ENCODE measurements around the gene IL36RN.
A peak's percentile ranks its signal among the peaks of the same experiment; 100 is the strongest.

Gene IL36RN

DNA sequence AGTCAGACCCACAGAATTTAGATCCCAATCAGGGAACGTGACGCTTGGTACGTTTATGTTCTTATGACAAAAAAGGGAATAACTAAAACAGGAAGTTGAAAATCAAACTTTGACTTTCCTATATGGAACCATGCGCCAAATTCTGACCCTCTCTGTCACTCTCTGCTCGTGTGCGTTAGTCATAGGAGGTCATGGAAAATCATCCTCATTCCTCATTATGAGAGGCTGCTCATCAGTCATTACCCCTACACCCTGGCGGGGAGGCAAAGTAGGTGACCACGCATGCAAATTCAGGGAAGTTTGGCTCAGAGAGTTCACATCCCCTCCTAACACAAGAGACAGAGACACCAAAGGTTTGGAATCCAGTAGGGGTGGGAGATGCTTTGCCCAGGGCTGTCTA is 24.3 kb downstream of the IL36RN start:
- TF ChIP-seq, protein P1, sequence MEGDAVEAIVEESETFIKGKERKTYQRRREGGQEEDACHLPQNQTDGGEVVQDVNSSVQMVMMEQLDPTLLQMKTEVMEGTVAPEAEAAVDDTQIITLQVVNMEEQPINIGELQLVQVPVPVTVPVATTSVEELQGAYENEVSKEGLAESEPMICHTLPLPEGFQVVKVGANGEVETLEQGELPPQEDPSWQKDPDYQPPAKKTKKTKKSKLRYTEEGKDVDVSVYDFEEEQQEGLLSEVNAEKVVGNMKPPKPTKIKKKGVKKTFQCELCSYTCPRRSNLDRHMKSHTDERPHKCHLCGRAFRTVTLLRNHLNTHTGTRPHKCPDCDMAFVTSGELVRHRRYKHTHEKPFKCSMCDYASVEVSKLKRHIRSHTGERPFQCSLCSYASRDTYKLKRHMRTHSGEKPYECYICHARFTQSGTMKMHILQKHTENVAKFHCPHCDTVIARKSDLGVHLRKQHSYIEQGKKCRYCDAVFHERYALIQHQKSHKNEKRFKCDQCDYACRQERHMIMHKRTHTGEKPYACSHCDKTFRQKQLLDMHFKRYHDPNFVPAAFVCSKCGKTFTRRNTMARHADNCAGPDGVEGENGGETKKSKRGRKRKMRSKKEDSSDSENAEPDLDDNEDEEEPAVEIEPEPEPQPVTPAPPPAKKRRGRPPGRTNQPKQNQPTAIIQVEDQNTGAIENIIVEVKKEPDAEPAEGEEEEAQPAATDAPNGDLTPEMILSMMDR (IDR thresholded peaks at IDR 0.05), result no peak

GRCh38 chr2:113084249-113085000 is 25.4 kb downstream of the IL36RN start:
- TF ChIP-seq, protein P1 (IDR thresholded peaks at IDR 0.05), result peak; percentile 60

DNA sequence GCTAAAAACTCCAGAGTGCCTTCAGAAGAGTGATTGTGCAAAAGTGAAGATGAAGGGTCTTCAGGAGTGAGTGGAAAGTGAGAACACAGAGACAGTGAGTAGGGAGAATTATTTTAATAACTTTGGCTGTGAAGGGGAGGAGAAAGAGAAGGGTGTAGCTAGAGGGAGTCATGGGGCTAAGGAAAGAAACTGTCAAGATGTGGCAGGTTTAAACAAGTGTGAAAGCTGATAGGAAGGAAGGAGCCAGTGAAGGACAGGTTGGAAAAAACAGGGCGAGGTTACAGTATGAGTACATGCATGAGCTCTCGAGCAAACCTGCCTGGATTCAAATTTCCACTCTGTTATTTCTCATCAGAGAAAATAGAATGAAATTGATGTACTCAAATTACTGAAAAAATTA is 26.5 kb downstream of the IL36RN start:
- TF ChIP-seq, protein P1 (IDR thresholded peaks at IDR 0.05), result no peak

GRCh38 chr2:113088213-113088992 is 29.4 kb downstream of the IL36RN start:
- TF ChIP-seq, protein P1 (IDR thresholded peaks at IDR 0.05), result no peak

DNA sequence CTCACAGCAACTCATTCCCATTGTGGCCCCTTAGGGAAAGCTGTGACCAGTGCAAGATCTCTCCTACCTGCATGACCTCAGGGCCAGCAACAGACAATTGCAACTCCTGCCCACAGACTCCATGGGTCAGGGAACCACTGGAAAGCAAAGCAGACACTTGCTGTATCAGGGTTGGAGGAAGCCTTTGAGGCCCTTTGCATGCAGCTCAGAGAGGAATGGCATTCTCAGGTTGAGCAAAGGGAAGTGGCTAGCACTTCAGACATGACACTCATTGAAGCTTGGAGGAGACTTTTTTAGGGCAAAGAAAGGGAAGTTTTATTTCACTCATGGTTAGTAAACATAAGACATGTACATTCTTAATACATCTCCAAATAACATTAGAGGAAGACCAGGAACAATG is 30.9 kb downstream of the IL36RN start:
- TF ChIP-seq, protein P1 (IDR thresholded peaks at IDR 0.05), result no peak

DNA sequence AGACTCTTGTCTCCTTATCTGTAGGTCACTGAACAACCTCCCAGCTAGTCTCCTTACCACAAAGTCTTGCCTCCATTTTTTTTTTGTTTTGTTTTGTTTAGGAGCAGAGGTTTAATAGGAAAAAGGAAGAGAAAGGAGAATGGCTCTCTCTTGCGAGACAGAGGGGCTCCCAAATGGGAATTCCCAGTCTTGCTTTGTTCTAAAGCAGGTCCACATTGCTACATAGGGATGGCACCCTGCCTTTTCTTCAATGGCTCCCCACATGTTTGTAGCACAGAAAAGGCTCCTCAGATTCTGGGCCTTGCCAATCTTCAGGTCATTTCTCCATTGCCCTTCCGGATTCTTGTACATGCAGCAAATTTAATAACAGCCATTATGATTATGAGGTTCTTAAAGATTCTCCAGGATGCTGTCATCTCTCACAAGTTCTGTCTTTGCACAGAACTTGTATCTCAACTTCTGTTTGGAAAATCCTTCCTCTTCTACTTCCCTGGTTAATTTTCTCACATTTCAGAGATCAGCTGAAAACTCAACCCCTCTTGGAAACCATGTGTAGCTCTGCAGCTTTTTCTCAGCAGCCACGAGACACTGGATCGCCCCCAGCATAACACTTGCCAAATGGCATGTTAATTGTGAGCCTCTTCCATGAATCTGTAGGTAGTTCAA is 32.4 kb downstream of the IL36RN start:
- TF ChIP-seq, protein P1 (IDR thresholded peaks at IDR 0.05), result no peak

DNA sequence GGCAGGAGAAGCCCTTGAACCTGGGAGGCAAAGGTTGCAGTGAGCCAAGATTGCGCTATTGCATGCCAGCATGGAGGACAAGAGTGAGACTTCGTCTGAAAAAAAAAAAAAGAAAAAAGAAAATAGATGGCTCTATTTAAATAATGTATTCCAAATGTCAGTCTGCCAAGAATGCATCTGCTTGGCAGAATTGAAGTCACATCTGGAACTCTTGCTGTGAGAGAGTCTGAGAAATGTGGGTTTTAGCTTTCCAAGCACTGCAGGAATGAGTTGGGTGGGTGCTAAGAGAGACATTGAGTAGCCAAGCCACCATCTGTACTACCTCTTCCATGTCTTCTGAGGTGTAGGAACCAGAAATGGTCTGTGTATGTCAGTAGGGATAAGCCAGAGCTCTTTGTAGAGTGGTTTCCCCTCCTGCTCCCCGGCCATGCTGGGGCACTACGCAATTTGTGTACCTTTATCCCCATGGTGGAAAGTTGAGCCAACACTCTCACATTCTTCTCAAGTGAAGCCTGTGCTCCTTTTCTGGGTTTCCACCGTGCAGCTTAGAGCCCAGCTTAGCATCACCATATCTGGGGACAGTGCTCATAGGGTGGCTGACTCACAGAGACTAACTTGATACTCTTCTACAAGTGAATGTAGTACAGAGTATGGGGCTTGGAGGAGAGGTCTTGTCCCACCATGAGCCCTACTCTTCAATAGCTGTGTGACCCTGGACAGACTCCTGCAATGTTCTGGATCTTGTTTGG is 34.0 kb downstream of the IL36RN start:
- TF ChIP-seq, protein P1 (IDR thresholded peaks at IDR 0.05), result no peak
